ENCODE results near the gene SLC10A6. TPM values are rescaled to one million over a fixed set of nuclear protein-coding genes. Genes with fewer than 3 reads are reported as not detected.

The SLC10A6 gene
- total RNA-seq, 1 experiment from 2014 or later = not detected

- Histone ChIP-seq H2BK15ac (ENCODE audit: low read depth, low read length) (no peak overlapping the region), H3K4ac (ENCODE audit: low read depth, low read length) (no peak overlapping the region), H3K79me2 (ENCODE audit: insufficient read depth, low read length) (no peaks in the 10 kb centered on the region), H2BK5ac (ENCODE audit: insufficient read length, low read length) (no peak overlapping the region), H3K9me3 (ENCODE audit: control insufficient read depth, low read depth, low read length) (no peaks in the 10 kb centered on the region), H2AK5ac (ENCODE audit: insufficient read length, low read length) (no peak overlapping the region), H3K4me1 (ENCODE audit: insufficient read depth, low read length) (peaks cover 3% of the 10 kb centered on the region), H3T11ph (ENCODE audit: low read length) (no peak overlapping the region), H3K4me2 (ENCODE audit: insufficient read depth, insufficient read length, low read length) (no peak overlapping the region), H4K5ac (ENCODE audit: insufficient read length, low read depth, low read length) (no peak overlapping the region), H2BK20ac (ENCODE audit: low read depth, low read length, poor library complexity, severe bottlenecking) (no peak overlapping the region), H3K23ac (ENCODE audit: insufficient read length, low read depth, low read length) (no peak overlapping the region), H3K56ac (ENCODE audit: insufficient read length, low read depth, low read length) (no peak overlapping the region), H4K20me1 (ENCODE audit: control insufficient read depth, insufficient read depth, insufficient read length) (no peaks in the 10 kb centered on the region), H2BK12ac (ENCODE audit: insufficient read length, low read depth, low read length) (no peak overlapping the region), H3K9ac (ENCODE audit: extremely low read depth, insufficient read length, low read length) (no peak overlapping the region), H4K8ac (replicated peaks; ENCODE audit: insufficient read length, low read depth, low read length) (no peak overlapping the region), H3K18ac (ENCODE audit: insufficient read length, low read depth, low read length) (no peak overlapping the region), H3K79me1 (ENCODE audit: insufficient read depth, low read depth, low read length, poor library complexity, severe bottlenecking) (no peaks in the 10 kb centered on the region), H2AFZ (ENCODE audit: low read length) (no peak overlapping the region), H3K27ac (ENCODE audit: insufficient read length, low read depth, low read length) (no peak overlapping the region), H4K91ac (ENCODE audit: insufficient read length, low read depth, low read length) (no peak overlapping the region), H3K14ac (ENCODE audit: insufficient read depth, low read length) (no peak overlapping the region), H3K27me3 (ENCODE audit: insufficient read depth, low read length) (no peaks in the 10 kb centered on the region), H3K23me2 (ENCODE audit: insufficient read length, low read depth, low read length, poor library complexity, severe bottlenecking) (no peaks in the 10 kb centered on the region), H2BK120ac (ENCODE audit: low read depth, low read length, poor library complexity, severe bottlenecking) (no peak overlapping the region)
- Mint-ChIP-seq H3K36me3 (ENCODE audit: insufficient read depth in 1 of 3, low read depth in 3 of 3) (no peaks in the 10 kb centered on the region), H3K4me3 (no peak overlapping the region), H3K4me1 (peaks cover 19 to 28% of the 10 kb centered on the region in 2 experiments), H3K27ac (no peak overlapping the region), H3K9me3 (no peaks in the 10 kb centered on the region; a peak in 1 of 5 replicates), H3K27me3 (ENCODE audit: low read depth) (peaks cover 37% of the 10 kb centered on the region)
- TF ChIP-seq CTCF (conservative IDR thresholded peaks at IDR 0.05) = no peak
- WGBS (ENCODE audit: extremely low coverage, insufficient read length, low lambda C conversion rate) = no CpG with 5 or more reads among the region's 5 CpGs
- DNase-seq = no peak
These were observed 4.0 kb upstream of the SLC10A6 start for GRCh38 chr4:86853209-86853608.

All from H9 (cell line).